ENCODE results near the gene TCN1.

- TF ChIP-seq FOXM1 (IDR thresholded peaks at IDR 0.05; ENCODE audit: borderline replicate concordance) (no peak), BHLHE40 (IDR thresholded peaks at IDR 0.05; ENCODE audit: borderline replicate concordance) (no peak), LEF1 (IDR thresholded peaks at IDR 0.05; ENCODE audit: borderline replicate concordance) (no peak), FOXK2 (IDR thresholded peaks at IDR 0.05) (no peak), ELF4 (IDR thresholded peaks at IDR 0.05) (no peak), SP1 (IDR thresholded peaks at IDR 0.05) (no peak), SUZ12 (IDR thresholded peaks at IDR 0.05) (no peak), ZNF384 (IDR thresholded peaks at IDR 0.05) (no peak), FOXA1 (IDR thresholded peaks at IDR 0.05) (no peak)
- TF ChIP-seq, protein P1, sequence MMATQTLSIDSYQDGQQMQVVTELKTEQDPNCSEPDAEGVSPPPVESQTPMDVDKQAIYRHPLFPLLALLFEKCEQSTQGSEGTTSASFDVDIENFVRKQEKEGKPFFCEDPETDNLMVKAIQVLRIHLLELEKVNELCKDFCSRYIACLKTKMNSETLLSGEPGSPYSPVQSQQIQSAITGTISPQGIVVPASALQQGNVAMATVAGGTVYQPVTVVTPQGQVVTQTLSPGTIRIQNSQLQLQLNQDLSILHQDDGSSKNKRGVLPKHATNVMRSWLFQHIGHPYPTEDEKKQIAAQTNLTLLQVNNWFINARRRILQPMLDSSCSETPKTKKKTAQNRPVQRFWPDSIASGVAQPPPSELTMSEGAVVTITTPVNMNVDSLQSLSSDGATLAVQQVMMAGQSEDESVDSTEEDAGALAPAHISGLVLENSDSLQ (IDR thresholded peaks at IDR 0.05) = no peak
Observed at GRCh38 chr11:59815754-59816153, 50.5 kb downstream of the TCN1 start.

All from HEK293T (cell line).